Eye (tissue), 1 donor: ENCODE measurements around the gene MTF2.
A peak's percentile ranks its signal among the peaks of the same experiment; 100 is the strongest.
"Not testable (repeated sequence)": the region's sequence is repeated elsewhere in the genome, so short reads cannot be mapped to it uniquely, and the experiment has no call there.

Source experiments
- DNase-seq: peaks from one replicate; pipeline ENCODE4 v3.0.0-alpha.2; 2015

Gene MTF2

DNA sequence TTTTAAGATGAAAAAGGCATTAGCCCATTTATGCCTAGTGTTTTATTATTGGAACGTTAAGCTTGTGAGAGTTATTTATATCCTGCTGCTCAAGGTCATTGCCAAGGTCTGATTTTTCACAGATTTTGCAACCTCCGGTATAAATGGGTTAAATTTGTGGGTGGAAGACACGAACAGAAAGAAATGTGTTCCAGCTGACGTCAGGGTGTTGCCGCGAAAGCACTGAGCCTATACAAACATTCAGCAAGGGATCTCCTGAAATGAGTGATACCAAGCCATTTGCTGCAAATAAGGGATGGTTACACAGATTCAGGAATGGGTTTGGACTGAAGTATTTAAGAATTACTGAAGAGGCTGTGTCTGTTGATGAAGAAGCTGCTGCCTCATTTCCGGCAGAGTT lies 68.9 kb downstream of the MTF2 start:
- DNase-seq, result peak; percentile 18

DNA sequence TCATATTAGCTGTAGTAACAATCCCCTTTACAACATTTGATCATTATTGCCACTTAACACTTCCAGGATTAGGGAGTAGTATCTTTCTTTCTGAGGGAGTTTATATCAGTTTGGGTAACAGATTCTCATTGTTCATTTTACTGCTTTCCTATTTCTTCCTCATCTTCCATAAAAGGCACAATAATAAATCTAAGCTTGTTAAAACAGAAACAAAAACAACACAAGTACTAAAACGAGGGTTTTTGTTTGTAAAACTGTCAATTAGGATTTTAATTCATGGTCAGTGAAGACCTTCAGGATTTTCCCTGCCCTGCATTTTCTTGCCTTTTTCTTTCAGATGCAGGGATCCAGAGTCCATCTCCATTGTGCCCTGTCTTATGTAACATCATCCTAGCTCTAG lies 71.6 kb downstream of the MTF2 start:
- no peak for DNase-seq

DNA sequence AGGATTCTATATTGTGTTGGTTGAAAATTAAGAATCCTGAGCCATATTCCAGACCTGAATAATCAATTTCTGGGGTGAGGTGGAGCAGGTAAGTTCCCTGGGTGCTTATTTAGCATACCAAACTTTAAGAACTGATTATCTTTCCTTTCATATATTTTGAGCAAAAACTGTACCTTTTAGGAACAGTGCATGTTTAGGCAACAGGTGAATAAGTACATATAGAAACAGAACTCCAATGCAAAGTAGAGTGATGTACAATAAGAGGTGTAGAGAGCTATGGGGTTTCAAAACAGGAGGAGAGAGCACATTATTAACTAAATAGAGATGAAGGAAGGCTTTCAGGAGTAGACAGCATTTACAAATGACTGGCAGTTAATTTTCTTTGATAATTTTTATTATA lies 72.4 kb downstream of the MTF2 start:
- no peak for DNase-seq

DNA sequence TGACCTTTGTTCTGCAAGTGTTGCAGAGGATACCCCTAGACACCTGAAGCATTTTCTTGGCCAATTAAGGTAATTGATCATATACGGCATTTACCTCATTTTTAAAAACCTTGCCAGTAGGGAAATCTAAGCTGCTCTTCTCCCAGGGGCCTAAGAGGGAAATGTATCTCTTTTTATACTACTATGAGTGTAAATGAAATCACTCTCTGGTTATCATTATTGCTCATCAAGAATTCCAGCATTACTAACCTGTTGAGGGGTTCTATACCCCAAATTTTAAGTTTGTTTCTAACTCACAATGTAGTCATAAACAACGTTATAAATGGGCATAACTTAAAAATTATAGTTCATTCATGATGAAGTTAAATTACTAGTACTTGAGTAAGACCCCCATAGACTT lies 73.8 kb downstream of the MTF2 start:
- no peak for DNase-seq

DNA sequence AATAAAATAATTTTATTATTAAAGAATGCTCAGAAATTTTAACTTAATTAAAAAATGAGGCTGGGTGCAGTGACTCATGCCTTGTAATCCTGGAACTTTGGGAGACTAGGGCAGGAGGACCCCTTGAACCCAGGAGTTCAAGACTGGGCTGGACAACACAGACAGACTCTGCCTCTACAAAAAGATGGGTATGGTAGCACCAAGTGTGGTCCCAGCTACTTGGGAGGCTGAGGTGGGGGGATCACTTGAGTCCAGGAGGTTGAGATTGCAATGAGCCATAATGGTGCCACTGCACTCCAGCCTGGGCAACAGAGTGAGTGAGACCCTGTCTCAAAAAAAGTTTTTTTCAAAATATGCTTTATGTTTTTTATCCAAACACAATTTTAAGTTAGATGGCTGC lies 75.8 kb downstream of the MTF2 start:
- DNase-seq, result no peak

DNA sequence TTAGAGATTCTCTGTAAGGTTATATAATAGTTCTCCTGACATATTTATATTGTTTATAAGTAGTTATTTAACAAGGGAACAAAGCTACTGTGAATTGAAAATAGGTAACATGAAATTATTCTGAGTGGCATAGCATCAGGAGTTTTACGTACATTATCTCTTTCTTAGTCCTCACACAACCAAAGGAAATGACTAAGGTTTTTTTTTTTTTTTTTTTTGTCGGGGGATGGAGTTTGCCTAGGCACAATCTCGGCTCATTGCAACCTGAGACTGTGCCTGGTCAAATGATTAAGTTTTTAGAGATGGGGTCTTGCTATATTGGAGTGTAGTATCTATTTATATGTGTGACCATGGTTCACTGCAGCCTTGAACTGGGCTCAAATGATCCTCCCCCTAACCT lies 76.3 kb downstream of the MTF2 start:
- no peak for DNase-seq

DNA sequence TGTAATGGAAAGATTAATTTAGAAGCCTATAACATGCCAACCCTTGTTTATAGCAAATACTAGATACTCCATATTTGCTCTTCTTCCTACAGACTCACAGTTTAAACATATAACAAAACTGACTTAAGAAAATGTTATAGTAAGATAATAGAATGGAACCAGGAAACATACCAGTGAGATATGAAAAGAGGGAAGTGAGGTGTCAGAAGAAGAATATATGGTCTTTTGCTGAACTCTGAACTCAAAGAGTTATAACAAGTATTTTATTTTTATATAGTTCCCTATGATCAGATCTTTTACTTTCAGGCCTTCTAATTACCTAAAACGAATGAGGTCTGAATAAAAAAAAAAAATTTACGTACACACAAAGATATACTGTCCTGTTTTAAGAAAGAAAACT lies 80.3 kb downstream of the MTF2 start:
- DNase-seq, result no peak

DNA sequence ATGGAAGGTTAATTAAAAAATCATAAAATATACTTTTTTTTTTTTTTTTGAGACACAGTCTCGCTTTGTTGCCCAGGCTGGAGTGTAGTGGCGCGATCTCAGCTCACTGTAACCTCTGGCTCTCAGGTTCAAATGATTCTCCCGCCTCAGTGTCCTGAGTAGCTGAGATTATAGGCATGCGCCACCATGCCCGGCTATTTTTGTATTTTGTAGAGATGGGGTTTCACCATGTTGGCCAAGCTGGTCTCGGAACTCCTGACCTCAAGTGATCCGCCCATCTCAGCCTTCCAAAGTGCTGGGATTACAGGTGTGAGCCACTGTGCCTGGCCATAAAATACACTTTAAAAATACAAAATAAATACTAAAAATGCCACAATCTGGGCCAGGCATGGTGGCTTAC lies 84.2 kb downstream of the MTF2 start:
- DNase-seq, result not testable (repeated sequence)

DNA sequence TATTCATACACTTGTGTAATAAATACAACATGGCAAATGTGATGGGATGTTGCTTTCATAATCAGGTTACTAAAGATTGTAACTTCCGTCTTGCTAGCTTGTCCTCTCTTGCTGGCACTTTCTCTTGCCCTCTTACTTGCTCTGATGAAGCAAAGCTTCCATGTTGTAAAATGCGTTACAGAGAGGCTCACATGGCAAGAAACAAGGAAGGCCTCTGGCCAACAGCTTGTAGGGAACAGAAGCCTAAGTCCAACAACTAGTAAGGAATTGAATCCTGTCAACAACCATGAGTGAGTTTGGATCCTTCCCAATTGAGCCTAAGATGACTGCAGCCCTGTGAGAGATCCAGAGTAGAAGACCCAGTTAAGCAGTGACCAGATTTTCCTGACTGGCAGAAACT lies 85.7 kb downstream of the MTF2 start:
- DNase-seq, result no peak

DNA sequence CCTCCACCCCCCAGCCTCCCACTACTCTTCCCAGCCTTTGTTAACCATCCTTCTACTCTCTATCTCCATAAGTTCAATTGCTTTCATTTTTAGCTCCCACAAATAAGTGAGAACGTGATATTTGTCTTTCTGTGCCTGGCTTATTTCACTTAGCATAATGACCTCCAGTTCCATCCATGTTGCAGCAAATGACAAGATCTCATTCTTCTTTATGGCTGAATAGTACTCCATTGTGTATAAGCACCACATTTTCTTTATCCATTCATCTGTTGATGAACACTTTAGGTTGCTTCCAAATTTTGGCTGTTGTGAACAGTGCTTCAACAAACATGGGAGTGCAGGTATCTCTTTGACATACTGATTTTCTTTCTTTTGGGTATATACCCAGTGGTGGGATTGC lies 86.8 kb downstream of the MTF2 start:
- not testable (repeated sequence) for DNase-seq

DNA sequence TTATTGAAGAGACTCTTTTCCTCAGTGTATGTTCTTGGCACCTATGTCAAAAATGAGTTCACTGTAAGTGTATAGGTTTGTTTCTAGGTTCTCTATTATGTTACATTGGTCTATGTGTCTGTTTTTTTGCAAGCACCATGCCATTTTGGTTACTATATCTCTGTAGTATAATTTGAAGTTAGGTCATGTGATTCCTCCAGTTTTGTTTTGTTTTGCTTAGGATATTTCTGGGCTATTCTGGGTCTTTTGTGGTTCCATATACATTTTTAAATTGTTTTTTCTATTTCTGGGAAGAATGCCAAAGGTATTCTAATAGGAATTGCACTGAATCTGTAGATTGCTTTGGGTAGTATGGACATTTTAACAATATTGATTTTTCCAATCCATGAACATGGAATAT lies 87.9 kb downstream of the MTF2 start:
- no peak for DNase-seq

DNA sequence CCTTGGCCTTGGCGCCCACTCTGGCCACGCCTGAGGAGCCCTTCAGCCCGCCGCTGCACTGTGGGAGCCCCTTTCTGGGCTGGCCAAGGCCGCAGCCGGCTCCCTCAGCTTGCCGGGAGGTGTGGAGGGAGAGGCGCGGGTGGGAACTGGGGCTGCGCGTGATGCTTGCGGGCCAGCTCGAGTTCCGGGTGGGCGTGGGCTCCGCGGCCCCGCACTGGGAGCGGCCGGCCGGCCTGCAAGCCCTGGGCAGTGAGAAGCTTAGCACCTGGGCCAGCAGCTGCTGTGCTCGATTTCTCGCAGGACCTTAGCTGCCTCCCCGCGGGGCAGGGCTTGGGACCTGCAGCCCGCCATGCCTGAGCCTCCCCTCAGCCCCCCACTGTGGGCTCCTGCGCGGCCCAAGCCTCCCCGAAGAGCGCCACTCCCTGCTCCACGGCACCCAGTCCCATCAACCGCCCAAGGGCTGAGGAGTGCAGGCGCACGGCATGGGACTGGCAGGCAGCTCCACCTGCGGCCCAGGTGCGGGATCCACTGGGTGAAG lies 91.1 kb downstream of the MTF2 start:
- DNase-seq, result not testable (repeated sequence)

DNA sequence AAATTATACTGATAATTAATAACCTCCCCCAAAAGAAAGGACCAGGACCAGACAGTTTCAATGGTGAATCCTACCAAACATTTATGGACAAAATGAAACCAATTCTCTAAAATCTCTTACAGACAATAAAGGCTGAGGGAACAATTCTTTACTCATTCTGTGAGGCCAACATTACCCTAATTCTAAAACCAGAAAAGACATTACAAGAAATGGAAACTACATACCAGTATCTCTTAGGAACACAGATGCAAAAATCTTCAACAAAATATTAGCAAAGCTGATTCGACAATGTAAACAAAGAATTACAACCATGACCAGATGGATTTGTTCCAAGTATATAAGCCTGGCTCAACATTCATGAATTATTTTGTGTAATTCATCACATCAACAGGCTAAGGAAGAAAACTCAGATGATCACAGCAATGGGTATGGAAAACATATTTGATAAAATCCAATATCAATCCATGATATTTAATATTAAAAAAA lies 92.5 kb downstream of the MTF2 start:
- DNase-seq, result no peak

DNA sequence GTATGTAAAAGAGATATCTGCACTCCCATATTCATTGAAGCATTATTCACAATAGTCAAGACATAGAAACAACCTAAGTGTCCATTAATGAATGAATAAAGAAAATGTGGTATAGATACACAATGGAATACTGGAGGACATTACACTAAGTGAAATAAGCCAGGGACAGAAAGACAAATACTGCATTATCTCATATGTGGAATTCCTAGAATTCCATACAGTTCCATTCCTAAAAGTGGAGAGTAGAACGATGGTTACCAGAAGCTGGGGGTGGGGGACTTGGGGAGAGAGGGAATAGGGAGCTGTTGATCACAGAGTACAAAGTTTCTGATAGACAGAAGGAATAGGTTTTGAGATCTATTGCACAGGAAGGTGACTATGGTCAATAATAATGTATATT lies 93.7 kb downstream of the MTF2 start:
- no peak for DNase-seq

DNA sequence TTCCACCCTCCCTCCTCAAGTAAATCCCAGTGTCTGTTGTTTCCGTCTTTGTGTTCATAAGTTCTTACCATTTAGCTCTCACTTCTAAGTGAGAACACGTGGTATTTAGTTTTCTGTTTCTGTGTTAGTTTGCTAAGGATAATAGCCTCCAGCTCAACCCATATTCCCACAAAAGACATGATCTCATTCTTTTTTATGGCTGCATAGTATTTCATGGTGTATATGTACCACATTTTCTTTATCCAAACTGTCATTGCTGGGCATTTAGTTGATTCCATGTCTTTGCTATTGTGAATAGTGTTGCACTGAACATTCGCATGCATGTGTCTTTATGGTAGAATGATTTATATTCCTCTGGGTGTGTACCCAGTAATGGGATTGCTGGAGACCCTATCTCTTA lies 95.6 kb downstream of the MTF2 start:
- DNase-seq, result not testable (repeated sequence)

DNA sequence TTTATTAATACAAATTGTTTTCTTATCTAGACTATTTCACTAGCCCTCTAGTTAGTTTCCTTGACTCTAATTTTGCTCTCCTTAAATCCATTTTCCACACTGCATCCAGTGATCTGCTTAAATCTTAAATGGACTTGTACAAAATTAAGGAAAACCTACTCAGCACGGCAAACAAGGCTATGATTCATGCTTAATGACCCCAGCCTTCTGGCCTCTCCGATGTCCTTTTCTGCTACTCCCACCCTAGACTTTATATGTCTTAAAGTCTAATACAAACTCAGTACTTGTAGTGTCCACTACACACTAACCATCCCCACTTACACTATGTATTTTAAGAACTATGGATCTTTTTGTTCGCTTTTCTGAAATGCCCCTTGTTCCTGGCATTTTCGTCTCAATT lies 98.9 kb downstream of the MTF2 start:
- DNase-seq, result peak; percentile 12

DNA sequence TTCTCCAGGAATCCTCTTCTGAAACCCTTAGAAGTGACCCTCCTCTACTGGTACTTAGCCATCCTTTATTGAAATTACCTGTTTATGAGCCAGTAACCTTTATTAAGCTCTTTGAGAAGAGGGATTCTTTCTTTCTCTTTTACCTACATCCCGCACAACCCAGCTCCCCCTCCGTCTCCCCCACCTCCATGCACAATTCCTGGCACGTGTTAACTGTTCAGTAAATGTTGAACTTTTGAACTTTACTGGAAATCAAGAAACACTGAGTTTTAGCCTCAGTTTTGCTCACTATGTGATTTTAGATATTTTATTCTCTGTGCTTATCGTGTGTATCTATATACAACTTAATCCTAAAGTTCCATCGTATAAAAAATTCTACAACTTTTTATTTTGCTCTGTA lies 99.3 kb downstream of the MTF2 start:
- DNase-seq, result peak; percentile 42

DNA sequence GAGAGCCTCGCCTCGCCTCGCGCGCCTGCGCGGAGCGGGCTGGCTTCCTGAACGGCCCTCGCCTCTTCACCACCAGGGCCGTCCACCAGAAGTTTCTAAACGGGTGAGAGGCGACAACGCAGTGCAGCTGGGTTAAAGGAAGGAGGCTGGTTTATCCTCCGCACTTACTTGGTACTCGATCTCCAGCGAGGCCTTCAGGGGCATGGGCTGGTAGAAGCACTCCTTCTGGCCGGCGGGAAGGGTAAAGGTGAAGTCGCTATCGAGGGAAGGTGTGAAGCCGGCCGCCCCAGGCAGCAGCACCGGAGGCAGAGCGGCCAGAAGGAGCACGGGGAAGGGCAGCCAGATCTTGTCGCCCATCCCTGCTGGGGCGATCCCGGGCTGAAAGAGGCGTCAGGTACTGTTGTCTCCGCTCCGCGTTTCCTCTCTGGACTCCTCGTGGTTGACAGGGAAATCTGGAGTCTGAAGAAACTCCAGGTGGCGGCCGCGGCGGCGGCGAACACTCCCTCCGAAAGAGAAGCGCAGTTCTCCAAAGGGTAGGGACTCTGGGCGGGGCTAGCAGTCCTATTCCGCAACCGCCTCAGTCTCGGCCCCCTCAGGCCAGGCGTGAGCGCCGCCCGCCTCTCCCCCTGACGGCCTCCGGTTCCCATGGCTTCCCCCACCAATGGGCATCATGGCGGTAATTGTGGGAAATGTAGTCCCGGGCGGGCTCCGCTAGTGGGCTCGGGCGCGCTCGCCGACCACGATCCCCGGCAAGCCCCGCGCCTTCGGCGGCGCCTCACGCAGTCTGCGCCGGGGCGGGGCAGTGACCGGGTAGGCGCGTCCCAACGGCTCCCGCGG lies 101.0 kb downstream of the MTF2 start, which contains the start of gene TMED5:
Gene TMED5 (minus strand): TSS at position 528 of the 837 bp plus-strand sequence. CDS start 171 bp downstream, at position 357.
- peak; percentile 99 for DNase-seq

DNA sequence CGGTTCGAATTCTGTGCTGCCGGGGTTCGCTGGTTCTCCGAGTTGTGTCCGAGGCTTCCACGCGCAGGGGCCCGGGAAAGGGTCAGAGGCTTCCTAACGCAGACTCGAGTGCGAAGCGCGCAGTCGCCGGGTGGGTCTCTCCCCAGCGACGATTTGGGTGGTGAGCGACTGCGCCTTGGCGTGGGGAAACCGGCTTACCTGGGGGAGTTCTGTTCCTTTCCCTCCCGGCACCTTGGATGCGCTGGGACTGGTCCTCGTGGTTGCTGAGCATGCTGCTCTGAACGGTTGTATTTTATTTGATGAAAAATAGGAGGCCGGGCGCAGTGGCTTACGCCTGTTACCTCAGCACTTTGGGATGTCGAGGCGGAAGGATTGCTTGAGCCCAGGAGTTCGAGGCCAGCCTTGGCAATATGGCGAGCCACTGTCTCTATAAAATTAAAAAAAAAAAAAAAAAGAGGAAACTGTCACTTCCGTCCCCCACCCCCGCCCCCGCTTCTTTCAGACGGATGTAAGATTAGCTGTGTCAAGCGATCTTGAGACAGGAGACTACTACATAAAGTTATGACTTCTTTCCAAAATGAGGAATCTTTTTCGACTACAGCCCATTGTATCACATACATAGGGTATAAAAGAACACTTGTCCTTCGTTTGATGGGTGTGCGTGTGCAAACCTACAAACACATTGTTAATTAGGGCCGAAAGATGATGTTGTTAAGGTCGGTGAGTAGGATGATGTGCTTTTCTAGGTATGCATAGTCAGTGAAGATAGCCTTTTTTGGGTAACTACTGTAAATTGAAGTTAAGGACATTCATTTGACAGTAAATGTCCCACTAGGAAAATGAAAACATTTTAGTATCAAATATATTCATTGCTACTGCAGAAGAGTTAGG lies 101.9 kb downstream of the MTF2 start, which contains the start of gene CCDC18:
Gene CCDC18 (plus strand): TSS at position 2 of the 891 bp plus-strand sequence. CDS start 2,638 bp downstream, outside the sequence.
- DNase-seq, result no peak

DNA sequence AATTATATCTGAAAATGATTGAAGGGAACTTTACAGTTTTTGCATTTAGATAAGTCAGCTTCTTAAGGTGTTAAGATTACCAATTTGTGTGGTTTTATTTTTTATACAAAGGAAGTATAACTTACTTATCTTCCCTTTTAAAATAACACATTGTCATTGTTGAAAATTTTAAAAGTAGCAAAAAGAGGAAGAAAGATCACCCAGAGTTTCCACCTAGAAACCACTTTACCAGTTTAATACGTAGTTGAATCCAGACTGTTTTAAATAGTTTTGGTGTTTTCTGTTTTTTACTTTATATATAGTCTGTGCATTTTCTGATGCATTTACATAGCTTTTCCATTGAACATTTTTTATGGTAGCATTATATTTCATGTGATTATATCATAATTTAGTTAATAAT lies 107.6 kb downstream of the MTF2 start:
- DNase-seq, result no peak
